ENCODE measurements around the gene ADCY10. TPM values are rescaled to one million over a fixed set of nuclear protein-coding genes. Genes with fewer than 3 reads are reported as not detected.

ADCY10 gene
- total and polyA plus RNA-seq, 9 of the 15 experiments (the other 6 are each of a cell fraction or from before 2014, with no cell fraction given) = 0.08 to 0.86 (median 0.22) TPM

- TF ChIP-seq, protein P1, sequence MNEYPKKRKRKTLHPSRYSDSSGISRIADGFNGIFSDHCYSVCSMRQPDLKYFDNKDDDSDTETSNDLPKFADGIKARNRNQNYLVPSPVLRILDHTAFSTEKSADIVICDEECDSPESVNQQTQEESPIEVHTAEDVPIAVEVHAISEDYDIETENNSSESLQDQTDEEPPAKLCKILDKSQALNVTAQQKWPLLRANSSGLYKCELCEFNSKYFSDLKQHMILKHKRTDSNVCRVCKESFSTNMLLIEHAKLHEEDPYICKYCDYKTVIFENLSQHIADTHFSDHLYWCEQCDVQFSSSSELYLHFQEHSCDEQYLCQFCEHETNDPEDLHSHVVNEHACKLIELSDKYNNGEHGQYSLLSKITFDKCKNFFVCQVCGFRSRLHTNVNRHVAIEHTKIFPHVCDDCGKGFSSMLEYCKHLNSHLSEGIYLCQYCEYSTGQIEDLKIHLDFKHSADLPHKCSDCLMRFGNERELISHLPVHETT (CRISPR knock-in tag; conservative IDR thresholded peaks at IDR 0.05 in 1 of 2, IDR thresholded peaks at IDR 0.05 in 1 of 2) = peak in 1 of 2 experiments; percentile 3; a peak in 2 of 4 replicates
- TF ChIP-seq SNIP1 (IDR thresholded peaks at IDR 0.05; ENCODE audit: low read depth) (no peak), EGR1 (conservative IDR thresholded peaks at IDR 0.05) (peak; percentile 97), MECOM (CRISPR knock-in tag; IDR thresholded peaks at IDR 0.05) (0 out of 2 replicates have a peak, but pooled peaks have one; percentile 4), CCNT2 (IDR thresholded peaks at IDR 0.05; ENCODE audit: borderline replicate concordance, extremely low read depth, insufficient read length, low read depth, low read length) (no peak), KDM1A (IDR thresholded peaks at IDR 0.05) (no peak), SIN3B (IDR thresholded peaks at IDR 0.05; ENCODE audit: low read depth) (no peak), SMAD1 (IDR thresholded peaks at IDR 0.05; ENCODE audit: low read depth, low read length, partially characterized antibody) (no peak), SOX6 (IDR thresholded peaks at IDR 0.05) (no peak), PML (IDR thresholded peaks at IDR 0.05; ENCODE audit: low read length) (peak; percentile 76; the same call in 1 of the 2 replicates), ZC3H11A (IDR thresholded peaks at IDR 0.05; ENCODE audit: low read depth, low read length) (no peak), MTA3 (IDR thresholded peaks at IDR 0.05; ENCODE audit: borderline replicate concordance) (peak; percentile 89), MAZ (CRISPR knock-in tag; conservative IDR thresholded peaks at IDR 0.05 in 1 of 2, IDR thresholded peaks at IDR 0.05 in 1 of 2) (no peak), ZNF766 (CRISPR knock-in tag; conservative IDR thresholded peaks at IDR 0.05) (0 out of 2 replicates have a peak, but pooled peaks have one; percentile 21), CBFA2T3 (IDR thresholded peaks at IDR 0.05) (no peak), RBM34 (IDR thresholded peaks at IDR 0.05; ENCODE audit: borderline replicate concordance, insufficient read depth, low read length) (no peak), GABPA (tag; conservative IDR thresholded peaks at IDR 0.05; ENCODE audit: low read depth) (no peak), ZNF146 (CRISPR knock-in tag; IDR thresholded peaks at IDR 0.05; ENCODE audit: unreplicated experiment) (no peak), COPS2 (conservative IDR thresholded peaks at IDR 0.05) (no peak), HOMEZ (CRISPR knock-in tag; IDR thresholded peaks at IDR 0.05) (0 out of 2 replicates have a peak, but pooled peaks have one; percentile 9), ZNF589 (CRISPR knock-in tag; IDR thresholded peaks at IDR 0.05; ENCODE audit: low read depth) (no peak)
- TF ChIP-seq, protein P2, sequence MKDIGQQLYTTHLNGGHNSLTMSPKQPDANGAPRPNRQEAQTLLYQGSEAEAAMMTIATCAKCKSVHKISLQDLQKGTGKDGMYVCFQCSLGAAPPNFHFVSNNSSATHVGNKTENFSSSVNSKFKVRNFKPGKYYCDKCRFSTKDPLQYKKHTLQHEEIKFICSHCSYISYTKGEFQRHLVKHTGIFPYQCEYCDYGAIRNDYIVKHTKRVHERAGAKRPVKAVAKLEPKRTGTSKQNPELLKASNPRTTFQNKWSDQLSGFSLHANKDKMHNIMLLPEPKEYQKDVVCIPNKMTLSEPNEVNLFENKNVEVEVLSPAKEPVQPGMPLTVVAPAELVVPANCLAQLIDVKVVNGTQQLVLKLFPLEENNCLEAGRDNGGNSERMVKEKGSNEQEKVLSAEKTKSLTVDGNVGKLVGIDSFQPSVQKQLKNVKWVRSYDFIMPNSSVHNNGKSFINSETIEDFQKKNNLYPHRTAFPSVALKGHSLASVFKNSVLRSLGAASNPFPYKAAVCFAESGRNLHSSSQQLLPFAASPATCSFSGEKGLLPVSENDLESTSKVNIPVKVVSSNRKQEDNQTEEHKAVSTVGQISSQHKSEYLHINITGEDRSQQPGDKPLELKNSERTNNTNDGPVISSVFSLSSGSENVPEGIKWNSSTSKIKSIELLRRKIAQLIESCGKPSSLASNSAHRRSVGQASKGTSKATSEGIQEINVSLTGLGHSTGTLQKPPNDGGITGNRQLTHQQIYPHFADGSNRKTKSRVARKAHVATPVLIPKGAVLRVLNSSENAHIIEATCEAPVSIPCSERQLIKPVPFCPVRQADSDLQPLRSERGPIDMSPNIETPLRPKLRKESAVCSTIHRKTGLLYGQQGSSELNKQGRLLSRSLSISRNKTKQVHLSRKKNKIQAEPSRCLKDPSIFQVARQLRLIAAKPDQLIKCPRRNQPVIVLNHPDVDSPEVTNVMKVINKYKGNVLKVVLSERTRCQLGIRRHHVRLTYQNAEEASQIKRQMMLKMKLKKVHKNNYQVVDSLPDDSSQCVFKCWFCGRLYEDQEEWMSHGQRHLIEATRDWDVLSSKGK (CRISPR knock-in tag; IDR thresholded peaks at IDR 0.05) = no peak
These were observed 21.5 kb upstream of the ADCY10 start (continued) for GRCh38 chr1:167935216-167936067.
